ENCODE results near the gene KNDC1.

KNDC1 gene, protein sequence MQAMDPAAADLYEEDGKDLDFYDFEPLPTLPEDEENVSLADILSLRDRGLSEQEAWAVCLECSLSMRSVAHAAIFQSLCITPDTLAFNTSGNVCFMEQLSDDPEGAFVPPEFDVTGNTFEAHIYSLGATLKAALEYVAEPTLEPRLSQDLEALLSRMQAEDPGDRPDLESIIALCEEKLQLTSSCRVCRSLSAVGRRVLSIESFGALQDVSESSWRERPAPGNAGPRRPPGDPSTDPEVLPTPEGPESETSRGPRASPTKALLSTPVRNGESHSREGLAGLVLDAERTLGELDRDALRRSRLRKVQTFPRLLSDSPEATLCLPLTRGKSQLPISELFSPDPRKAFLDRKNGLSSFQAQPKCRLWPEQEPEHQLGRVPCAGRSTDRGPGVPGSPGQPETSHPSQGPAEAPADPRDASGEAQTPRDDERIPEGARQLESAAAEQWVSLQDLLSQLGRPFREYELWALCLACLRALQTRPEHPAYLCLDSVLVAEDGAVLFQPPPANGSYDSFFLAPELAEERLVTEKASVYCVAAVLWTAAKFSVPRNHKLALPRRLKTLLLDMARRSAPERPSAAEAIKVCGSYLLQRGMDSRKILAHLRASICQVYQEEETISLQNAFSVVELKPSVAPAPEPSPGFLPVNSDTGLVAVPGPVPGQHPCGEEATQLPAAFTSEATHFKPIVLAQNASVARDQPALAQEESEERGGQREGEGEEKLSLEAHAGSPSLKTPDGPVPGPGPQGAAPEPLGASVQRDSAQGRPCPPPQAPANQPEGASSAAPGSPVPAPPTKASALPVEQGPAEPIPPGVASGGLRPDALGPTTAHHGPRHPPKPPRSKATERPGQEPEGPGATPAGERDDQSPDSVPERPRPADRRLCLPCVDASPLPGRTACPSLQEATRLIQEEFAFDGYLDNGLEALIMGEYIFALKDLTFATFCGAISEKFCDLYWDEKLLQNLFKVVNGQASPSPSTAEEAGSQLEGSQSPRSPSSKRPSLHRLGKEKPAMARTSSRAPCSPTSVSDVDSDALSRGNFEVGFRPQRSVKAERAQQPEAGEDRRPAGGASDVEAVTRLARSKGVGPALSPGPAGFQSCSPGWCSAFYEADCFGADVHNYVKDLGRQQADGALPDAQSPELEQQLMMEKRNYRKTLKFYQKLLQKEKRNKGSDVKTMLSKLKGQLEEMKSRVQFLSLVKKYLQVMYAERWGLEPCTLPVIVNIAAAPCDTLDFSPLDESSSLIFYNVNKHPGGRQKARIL (N-terminal part only)

DNA sequence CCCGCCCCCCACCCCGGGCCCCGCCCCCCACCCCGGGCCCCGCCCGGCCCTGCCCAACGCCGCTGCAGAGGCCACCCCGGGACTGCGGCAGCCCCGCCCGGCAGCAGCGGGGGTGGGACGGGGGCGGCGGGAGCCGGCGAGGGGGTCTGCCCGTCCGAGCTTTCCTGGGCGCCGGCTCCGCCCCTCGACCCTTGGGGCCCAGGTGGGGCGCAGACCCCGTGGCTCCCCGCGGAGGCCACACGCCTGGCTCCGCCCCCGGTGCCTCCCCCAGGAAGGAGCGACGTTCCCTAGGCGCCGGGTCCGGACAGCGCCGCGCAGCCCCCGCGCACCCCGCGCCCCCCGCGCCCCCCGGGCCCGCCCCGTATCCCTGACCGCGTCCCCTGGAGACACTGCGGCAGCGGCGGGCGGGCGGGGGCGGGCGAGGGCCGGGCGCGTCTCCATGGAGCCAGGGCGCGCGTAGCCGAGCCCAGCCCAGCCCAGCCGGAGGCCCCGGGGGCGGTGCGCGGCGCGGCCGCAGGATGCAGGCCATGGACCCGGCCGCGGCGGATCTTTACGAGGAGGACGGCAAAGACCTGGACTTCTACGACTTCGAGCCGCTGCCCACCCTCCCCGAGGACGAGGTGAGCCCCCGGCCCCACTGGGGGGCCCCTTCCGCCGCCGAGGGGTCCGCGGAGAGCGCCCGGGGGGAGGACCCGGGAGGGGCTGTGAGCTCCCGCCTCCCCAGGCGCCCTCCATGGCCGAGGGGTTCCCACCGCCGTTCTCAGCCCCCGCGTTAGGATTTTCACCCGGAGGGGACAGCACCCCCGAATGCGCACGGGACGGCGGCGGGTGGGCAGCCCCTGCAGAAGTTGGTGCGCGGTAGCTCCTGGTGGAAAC lies at the start of gene KNDC1:
TSS of gene KNDC1 (plus strand) at position 270 of the 876 bp plus-strand sequence. CDS start at position 519, 249 bp downstream.
- Histone ChIP-seq H3K9me3 (ENCODE audit: control insufficient read depth, insufficient read depth, low read depth, low read length) (no peaks in the 10 kb centered on the region), H3K36me3 (ENCODE audit: control insufficient read depth in 2 of 2, insufficient read depth in 1 of 2, low read length in 2 of 2) (peaks cover 0 to 13% of the 10 kb centered on the region in 2 experiments; a peak in 1 of 3 replicates), H3K27ac (ENCODE audit: extremely low read depth, low read depth, low read length) (peak within 1 kb of the TSS; percentile 41; the same call in 1 of the 2 replicates), H3K4me1 (ENCODE audit: control insufficient read depth, insufficient read depth, low read length) (peaks cover 5% of the 10 kb centered on the region), H3K4me3 (ENCODE audit: low read depth, low read length) (peak within 1 kb of the TSS; percentile 50)
- CTCF ChIA-PET, result interaction anchor here (0.8 to 1.6 kb wide), 2 partner anchors 16 kb away, joined by 4 to 5 read pairs; no protein-coding TSS in a partner anchor
- POLR2A ChIA-PET, result interaction anchor here (1.3 kb wide), 1 partner anchor 14 kb away, joined by 4 read pairs; no protein-coding TSS in a partner anchor
- TF ChIP-seq ZXDB (tag by site-specific recombination; IDR thresholded peaks at IDR 0.05), result peak; percentile 49
- TF ChIP-seq, protein P1, sequence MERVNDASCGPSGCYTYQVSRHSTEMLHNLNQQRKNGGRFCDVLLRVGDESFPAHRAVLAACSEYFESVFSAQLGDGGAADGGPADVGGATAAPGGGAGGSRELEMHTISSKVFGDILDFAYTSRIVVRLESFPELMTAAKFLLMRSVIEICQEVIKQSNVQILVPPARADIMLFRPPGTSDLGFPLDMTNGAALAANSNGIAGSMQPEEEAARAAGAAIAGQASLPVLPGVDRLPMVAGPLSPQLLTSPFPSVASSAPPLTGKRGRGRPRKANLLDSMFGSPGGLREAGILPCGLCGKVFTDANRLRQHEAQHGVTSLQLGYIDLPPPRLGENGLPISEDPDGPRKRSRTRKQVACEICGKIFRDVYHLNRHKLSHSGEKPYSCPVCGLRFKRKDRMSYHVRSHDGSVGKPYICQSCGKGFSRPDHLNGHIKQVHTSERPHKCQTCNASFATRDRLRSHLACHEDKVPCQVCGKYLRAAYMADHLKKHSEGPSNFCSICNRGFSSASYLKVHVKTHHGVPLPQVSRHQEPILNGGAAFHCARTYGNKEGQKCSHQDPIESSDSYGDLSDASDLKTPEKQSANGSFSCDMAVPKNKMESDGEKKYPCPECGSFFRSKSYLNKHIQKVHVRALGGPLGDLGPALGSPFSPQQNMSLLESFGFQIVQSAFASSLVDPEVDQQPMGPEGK (tag by site-specific recombination; IDR thresholded peaks at IDR 0.05), result peak; percentile 75
- TF ChIP-seq ZNF596 (tag by site-specific recombination; IDR thresholded peaks at IDR 0.05), result no peak
- peak; percentile 57; the same call in 1 of the 2 replicates for TF ChIP-seq GLIS1 (tag by site-specific recombination; IDR thresholded peaks at IDR 0.05)
- TF ChIP-seq SCRT1 (tag by site-specific recombination; IDR thresholded peaks at IDR 0.05; ENCODE audit: borderline replicate concordance), result no peak
- TF ChIP-seq ZNF585B (tag by site-specific recombination; IDR thresholded peaks at IDR 0.05), result no peak
- peak; percentile 18; the same call in 1 of the 2 replicates for TF ChIP-seq KLF10 (tag by site-specific recombination; IDR thresholded peaks at IDR 0.05)
- TF ChIP-seq ZBTB20 (tag by site-specific recombination; IDR thresholded peaks at IDR 0.05), result 0 out of 2 replicates have a peak, but pooled peaks have one; percentile 28
- TF ChIP-seq, protein P2, sequence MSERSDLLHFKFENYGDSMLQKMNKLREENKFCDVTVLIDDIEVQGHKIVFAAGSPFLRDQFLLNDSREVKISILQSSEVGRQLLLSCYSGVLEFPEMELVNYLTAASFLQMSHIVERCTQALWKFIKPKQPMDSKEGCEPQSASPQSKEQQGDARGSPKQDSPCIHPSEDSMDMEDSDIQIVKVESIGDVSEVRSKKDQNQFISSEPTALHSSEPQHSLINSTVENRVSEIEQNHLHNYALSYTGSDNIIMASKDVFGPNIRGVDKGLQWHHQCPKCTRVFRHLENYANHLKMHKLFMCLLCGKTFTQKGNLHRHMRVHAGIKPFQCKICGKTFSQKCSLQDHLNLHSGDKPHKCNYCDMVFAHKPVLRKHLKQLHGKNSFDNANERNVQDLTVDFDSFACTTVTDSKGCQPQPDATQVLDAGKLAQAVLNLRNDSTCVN (tag by site-specific recombination; optimal IDR thresholded peaks at IDR 0.05), result peak; percentile 50
- no peak for TF ChIP-seq ZNF629 (tag by site-specific recombination; IDR thresholded peaks at IDR 0.05)
- no peak for TF ChIP-seq ZNF560 (tag by site-specific recombination; IDR thresholded peaks at IDR 0.05; ENCODE audit: borderline replicate concordance)
- peak; percentile 72 for TF ChIP-seq ZNF335 (tag by site-specific recombination; conservative IDR thresholded peaks at IDR 0.05)
- TF ChIP-seq, protein P3, sequence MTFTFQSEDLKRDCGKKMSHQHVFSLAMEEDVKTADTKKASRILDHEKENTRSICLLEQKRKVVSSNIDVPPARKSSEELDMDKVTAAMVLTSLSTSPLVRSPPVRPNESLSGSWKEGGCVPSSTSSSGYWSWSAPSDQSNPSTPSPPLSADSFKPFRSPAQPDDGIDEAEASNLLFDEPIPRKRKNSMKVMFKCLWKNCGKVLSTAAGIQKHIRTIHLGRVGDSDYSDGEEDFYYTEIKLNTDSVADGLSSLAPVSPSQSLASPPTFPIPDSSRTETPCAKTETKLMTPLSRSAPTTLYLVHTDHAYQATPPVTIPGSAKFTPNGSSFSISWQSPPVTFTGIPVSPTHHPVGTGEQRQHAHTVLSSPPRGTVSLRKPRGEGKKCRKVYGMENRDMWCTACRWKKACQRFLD (tag by site-specific recombination; IDR thresholded peaks at IDR 0.05), result no peak
- no peak for TF ChIP-seq ZNF776 (tag by site-specific recombination; IDR thresholded peaks at IDR 0.05; ENCODE audit: borderline replicate concordance)
- no peak for TF ChIP-seq ZNF501 (tag by site-specific recombination; IDR thresholded peaks at IDR 0.05)
- TF ChIP-seq, protein P4, sequence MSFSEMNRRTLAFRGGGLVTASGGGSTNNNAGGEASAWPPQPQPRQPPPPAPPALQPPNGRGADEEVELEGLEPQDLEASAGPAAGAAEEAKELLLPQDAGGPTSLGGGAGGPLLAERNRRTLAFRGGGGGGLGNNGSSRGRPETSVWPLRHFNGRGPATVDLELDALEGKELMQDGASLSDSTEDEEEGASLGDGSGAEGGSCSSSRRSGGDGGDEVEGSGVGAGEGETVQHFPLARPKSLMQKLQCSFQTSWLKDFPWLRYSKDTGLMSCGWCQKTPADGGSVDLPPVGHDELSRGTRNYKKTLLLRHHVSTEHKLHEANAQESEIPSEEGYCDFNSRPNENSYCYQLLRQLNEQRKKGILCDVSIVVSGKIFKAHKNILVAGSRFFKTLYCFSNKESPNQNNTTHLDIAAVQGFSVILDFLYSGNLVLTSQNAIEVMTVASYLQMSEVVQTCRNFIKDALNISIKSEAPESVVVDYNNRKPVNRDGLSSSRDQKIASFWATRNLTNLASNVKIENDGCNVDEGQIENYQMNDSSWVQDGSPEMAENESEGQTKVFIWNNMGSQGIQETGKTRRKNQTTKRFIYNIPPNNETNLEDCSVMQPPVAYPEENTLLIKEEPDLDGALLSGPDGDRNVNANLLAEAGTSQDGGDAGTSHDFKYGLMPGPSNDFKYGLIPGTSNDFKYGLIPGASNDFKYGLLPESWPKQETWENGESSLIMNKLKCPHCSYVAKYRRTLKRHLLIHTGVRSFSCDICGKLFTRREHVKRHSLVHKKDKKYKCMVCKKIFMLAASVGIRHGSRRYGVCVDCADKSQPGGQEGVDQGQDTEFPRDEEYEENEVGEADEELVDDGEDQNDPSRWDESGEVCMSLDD (tag by site-specific recombination; IDR thresholded peaks at IDR 0.05), result peak; percentile 30; the same call in 1 of the 2 replicates
- peak; percentile 86 for TF ChIP-seq GLIS2 (tag by site-specific recombination; IDR thresholded peaks at IDR 0.05)
- TF ChIP-seq ZNF777 (tag by site-specific recombination; IDR thresholded peaks at IDR 0.05; ENCODE audit: borderline replicate concordance), result peak; percentile 44; the same call in 1 of the 2 replicates
- TF ChIP-seq ZIC2 (tag by site-specific recombination; IDR thresholded peaks at IDR 0.05), result peak; percentile 61; the same call in 1 of the 2 replicates
- no peak for TF ChIP-seq ZNF157 (tag by site-specific recombination; IDR thresholded peaks at IDR 0.05)
- TF ChIP-seq ZFHX2 (tag by site-specific recombination; conservative IDR thresholded peaks at IDR 0.05), result 0 out of 2 replicates have a peak, but pooled peaks have one; percentile 36
- TF ChIP-seq ZNF366 (tag by site-specific recombination; conservative IDR thresholded peaks at IDR 0.05), result no peak
- TF ChIP-seq SP3 (tag by site-specific recombination; IDR thresholded peaks at IDR 0.05), result 0 out of 2 replicates have a peak, but pooled peaks have one; percentile 32
- peak; percentile 29; the same call in 1 of the 2 replicates for TF ChIP-seq ZBTB8A (tag by site-specific recombination; IDR thresholded peaks at IDR 0.05)
- no peak for TF ChIP-seq ZNF202 (tag by site-specific recombination; IDR thresholded peaks at IDR 0.05; ENCODE audit: borderline replicate concordance)
